Stomach (tissue), 9 donors: ENCODE results near the gene TLE6. TPM values are rescaled to one million over a fixed set of nuclear protein-coding genes. Genes with fewer than 3 reads are reported as not detected.

Experiments
- DNase-seq, 2 donors: peaks; one replicate each; pipeline versions ENCODE4 v3.0.0 to v3.0.0-alpha.2; 2013 to 2019
- H3K27ac ChIP-seq, 5 donors: fragments of 200-600 bp in 4 of 5; sonication (generic) in 4 of 5; one replicate each; pipeline ENCODE4 v1.5.1; 2013 to 2019; ENCODE audit warnings: mild to moderate bottlenecking in 1 of 5, moderate library complexity in 1 of 5
- H3K27me3 ChIP-seq, 3 donors: fragments of 200-600 bp; sonication (generic); one replicate each; pipeline ENCODE4 v1.5.1; 2017 to 2019; ENCODE audit warnings: mixed run types in 1 of 3
- H3K36me3 ChIP-seq, 4 donors: fragments of 200-600 bp; sonication (generic); 1 replicate in 3 of 4; 2 replicates in 1 of 4; pipeline ENCODE4 v1.5.1; 2016 to 2019
- H3K4me1 ChIP-seq, 4 donors: fragments of 200-600 bp; sonication (generic); one replicate each; pipeline ENCODE4 v1.5.1; 2016 to 2019
- H3K4me3 ChIP-seq, 4 donors: fragments of 200-600 bp; sonication (generic) in 3 of 4; one replicate each; pipeline ENCODE4 v1.5.1; 2016 to 2019; ENCODE audit warnings: mild to moderate bottlenecking in 1 of 4
- H3K9me3 ChIP-seq, 4 donors: fragments of 200-600 bp; sonication (generic); one replicate each; pipeline ENCODE4 v1.5.1; 2016 to 2019
- CTCF ChIP-seq, 7 experiments: fragments of 450-650 bp in 4 of 7; fragments of 200-600 bp in 3 of 7; sonication (generic) in 3 of 7; IDR thresholded peaks; one replicate each; pipeline ENCODE4 v1.5.1; 2016 to 2019; ENCODE audit warnings: antibody characterized with exemption in 7 of 7, control low read depth in 2 of 7, mild to moderate bottlenecking in 1 of 7
- EP300 ChIP-seq: sonication (generic); formaldehyde crosslinking; IDR thresholded peaks from one replicate; pipeline ENCODE4 v1.6.1; 2017; ENCODE audit warnings: antibody characterized with exemption
- POLR2A ChIP-seq, 4 donors: fragments of 450-650 bp; IDR thresholded peaks; one replicate each; pipeline ENCODE4 v1.6.1; 2016; ENCODE audit warnings: antibody characterized with exemption in 4 of 4, control low read depth in 2 of 4, mild to moderate bottlenecking in 1 of 4, moderate library complexity in 1 of 4
- POLR2AphosphoS5 ChIP-seq, 3 donors: sonication (generic); formaldehyde crosslinking; IDR thresholded peaks; one replicate each; pipeline ENCODE4 v1.6.1; 2016; ENCODE audit warnings: antibody characterized with exemption in 3 of 3
- WGBS, 5 donors: extraction: QIAGEN DNeasy Blood & Tissue Kit in 3 of 5; methylation state at CpG; one replicate each; pipeline versions ENCODE4 v1.1.5 to v1.1.7; 2013 to 2018; 5-methylcytosine and 5-hydroxymethylcytosine counted together
- intact Hi-C: fragments of 100-400 bp; cut with DNase I; formaldehyde crosslinking; loops from one replicate; pipeline ENCODE4 v1.15.1; 2023; ENCODE audit warnings: low total_unique reads
- polyA plus RNA-seq, 3 donors: library from polyadenylated mRNA; stranded (reverse); fragments of 200-250 nt; gene quantifications; one replicate each; pipeline ENCODE4 v1.2.3, GENCODE V29; 2013
- total RNA-seq, 5 donors: library from RNA; depleted of rRNA; stranded (reverse); fragments of >200 nt; gene quantifications; one replicate each; pipeline versions ENCODE4 v1.1.0 to v1.2.3, GENCODE V29; 2014 to 2016
- donor health status: healthy with polysubstance abuse.
- donor health status: Bipolar disorder and iron deficiency.
- donor health status: healthy.

The TLE6 gene
- total and polyA plus RNA-seq, 8 donors = 0.31 to 7.0 (median 2.7) TPM; not detected in 1

- WGBS, 5 donors = 95 to 99% (median 96%) methylated on average over 6 of the region's 6 CpGs
- Histone ChIP-seq H3K27ac (no peak overlapping the region), H3K27me3 (no peaks in the 10 kb centered on the region), H3K36me3 (peaks cover 0 to 87% (median 66%) of the 10 kb centered on the region in 4 donors), H3K9me3 (no peaks in the 10 kb centered on the region), H3K4me1 (no peaks in the 10 kb centered on the region), H3K4me3 (no peak overlapping the region)
- no peak for DNase-seq
- no peak for TF ChIP-seq POLR2AphosphoS5 (IDR thresholded peaks at IDR 0.05)
- no peak for TF ChIP-seq POLR2A (IDR thresholded peaks at IDR 0.05)
- TF ChIP-seq EP300 = no peak
- no peak for TF ChIP-seq CTCF (IDR thresholded peaks at IDR 0.05)
- intact Hi-C loops = no loop called here
These were observed 24.0 kb downstream of the TLE6 start for GRCh38 chr19:3001235-3001800.

- no peak overlapping the region for H3K27ac ChIP-seq
- no peaks in the 10 kb centered on the region for H3K27me3 ChIP-seq
- H3K4me3 ChIP-seq = no peak overlapping the region
- peaks cover 0 to 95% (median 76%) of the 10 kb centered on the region in 4 donors for H3K36me3 ChIP-seq
- H3K4me1 ChIP-seq = no peaks in the 10 kb centered on the region
- intact Hi-C loops = no loop called here
- TF ChIP-seq CTCF (IDR thresholded peaks at IDR 0.05) = no peak
- TF ChIP-seq EP300 = no peak
- no peak for TF ChIP-seq POLR2AphosphoS5 (IDR thresholded peaks at IDR 0.05)
- TF ChIP-seq POLR2A (IDR thresholded peaks at IDR 0.05) = no peak
- DNase-seq = no peak
- H3K9me3 ChIP-seq = no peaks in the 10 kb centered on the region
- 78 to 93% (median 88%) methylated on average over 6 to 7 of the region's 7 CpGs for WGBS, 5 donors
These were observed 25.7 kb downstream of the TLE6 start for GRCh38 chr19:3003046-3003445.

- H3K27ac ChIP-seq = no peak overlapping the region
- H3K4me1 ChIP-seq = no peaks in the 10 kb centered on the region
- H3K27me3 ChIP-seq = no peaks in the 10 kb centered on the region
- H3K9me3 ChIP-seq = no peaks in the 10 kb centered on the region
- WGBS, 5 donors = 71 to 98% (median 95%) methylated on average over 4 of the region's 4 CpGs
- no peak for DNase-seq
- H3K4me3 ChIP-seq = no peak overlapping the region
- TF ChIP-seq EP300 = no peak
- no peak for TF ChIP-seq POLR2A (IDR thresholded peaks at IDR 0.05)
- no peak for TF ChIP-seq CTCF (IDR thresholded peaks at IDR 0.05)
- intact Hi-C loops = no loop called here
- H3K36me3 ChIP-seq = peaks cover 0 to 94% (median 77%) of the 10 kb centered on the region in 4 donors
These were observed 27.2 kb downstream of the TLE6 start for GRCh38 chr19:3004522-3004921.

- WGBS, 5 donors = 89 to 94% (median 93%) methylated on average over 14 to 18 of the region's 18 CpGs
- H3K27me3 ChIP-seq = no peaks in the 10 kb centered on the region
- no peak overlapping the region for H3K27ac ChIP-seq
- TF ChIP-seq POLR2A (IDR thresholded peaks at IDR 0.05) (no peak), POLR2AphosphoS5 (IDR thresholded peaks at IDR 0.05) (no peak), EP300 (no peak), CTCF (IDR thresholded peaks at IDR 0.05) (no peak)
- H3K9me3 ChIP-seq = no peaks in the 10 kb centered on the region
- DNase-seq = no peak
- H3K4me3 ChIP-seq = no peak overlapping the region
- intact Hi-C loops = no loop called here
- peaks cover 0 to 94% (median 80%) of the 10 kb centered on the region in 4 donors for H3K36me3 ChIP-seq
- no peaks in the 10 kb centered on the region for H3K4me1 ChIP-seq
These were observed 28.0 kb downstream of the TLE6 start for GRCh38 chr19:3005345-3005744.
